Activated CD4-positive, alpha-beta T cell treated with anti-CD3 and anti-CD28 coated beads for 36 hours (primary cell): ENCODE data around the gene PNLIPRP3. TPM values are rescaled to one million over a fixed set of nuclear protein-coding genes. Genes with fewer than 3 reads are reported as not detected.

Experiments used
- ATAC-seq: fragments of 200-7000 bp; cut with Tn5 transposase; one replicate; pipeline ENCODE4 v1.10.0; 2021; ENCODE audit warnings: mild to moderate bottlenecking, moderate library complexity
- CTCF ChIA-PET: fragments of 350-600 bp; sonication (Branson Sonifier 250); formaldehyde crosslinking; loops from one replicate; lab custom pipeline; 2021; ENCODE audit warnings: antibody characterized with exemption; lab: Charles Lee
- POLR2A ChIA-PET: fragments of 350-600 bp; sonication (Branson Sonifier 250); formaldehyde crosslinking; loops from one replicate; lab custom pipeline; 2021; ENCODE audit warnings: antibody characterized with exemption, inconsistent platforms; lab: Charles Lee
- DNase-seq: peaks from one replicate; pipeline ENCODE4 v3.0.0-alpha.2; 2020
- H3K27ac Mint-ChIP-seq: one replicate; pipeline ENCODE4 v1.8.0; 2021; ENCODE audit warnings: mixed read lengths
- H3K27me3 Mint-ChIP-seq: one replicate; pipeline ENCODE4 v1.8.0; 2021; ENCODE audit warnings: mixed read lengths
- H3K36me3 Mint-ChIP-seq: one replicate; pipeline ENCODE4 v1.8.0; 2021; ENCODE audit warnings: low read depth, mixed read lengths
- H3K4me1 Mint-ChIP-seq: one replicate; pipeline ENCODE4 v1.8.0; 2021; ENCODE audit warnings: mixed read lengths
- H3K4me3 Mint-ChIP-seq: one replicate; pipeline ENCODE4 v1.8.0; 2021; ENCODE audit warnings: mild to moderate bottlenecking, moderate library complexity, mixed read lengths
- H3K9me3 Mint-ChIP-seq: one replicate; pipeline ENCODE4 v1.8.0; 2021; ENCODE audit warnings: low read depth, mixed read lengths
- intact Hi-C, 2 experiments: fragments of 100-400 bp; cut with DNase I in 1 of 2; cut with micrococcal nuclease in 1 of 2; formaldehyde crosslinking; loops; one replicate each; pipeline versions ENCODE4 v1.14.2 to v1.15.1; 2022 to 2024; cut with DNase I, micrococcal nuclease
- total RNA-seq, 2 experiments: library from RNA; stranded (reverse); gene quantifications; one replicate each; pipeline ENCODE4 v1.2.3, GENCODE V29; 2021

The PNLIPRP3 gene
- total RNA-seq, 2 experiments from 2014 or later: not detected

DNA sequence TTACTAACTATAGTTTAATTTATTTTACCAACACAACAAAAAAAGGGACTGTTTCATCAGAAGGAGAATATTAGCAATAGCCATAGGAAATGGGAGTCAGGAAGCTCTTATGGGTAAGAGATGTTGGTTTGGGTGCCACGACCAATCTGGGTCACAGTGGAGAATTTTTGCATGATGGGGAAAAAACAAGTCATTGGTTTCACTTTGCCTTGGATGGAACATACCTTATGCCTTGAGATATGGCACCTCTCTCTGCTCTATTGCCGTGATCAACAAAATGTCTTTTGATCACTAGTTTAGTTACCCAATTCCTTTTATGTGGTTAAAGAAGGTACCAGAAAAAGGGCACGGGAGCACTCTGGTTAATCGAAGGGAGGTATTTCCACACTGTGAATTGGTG is 48.2 kb downstream of the PNLIPRP3 start:
- H3K4me1 Mint-ChIP-seq: no peaks in the 10 kb centered on the region
- peaks cover 2% of the 10 kb centered on the region for H3K9me3 Mint-ChIP-seq
- H3K36me3 Mint-ChIP-seq: no peaks in the 10 kb centered on the region
- ATAC-seq (no peak), DNase-seq (no peak)
- intact Hi-C loops: no loop called here
- H3K4me3 Mint-ChIP-seq: no peak overlapping the region
- peaks cover 8% of the 10 kb centered on the region for H3K27me3 Mint-ChIP-seq
- ChIA-PET CTCF (interaction anchor here (0.6 kb wide), 1 partner anchor 670 kb away, joined by 4 read pairs; no protein-coding TSS in a partner anchor), POLR2A (no interaction called here)
- H3K27ac Mint-ChIP-seq: no peak overlapping the region

DNA sequence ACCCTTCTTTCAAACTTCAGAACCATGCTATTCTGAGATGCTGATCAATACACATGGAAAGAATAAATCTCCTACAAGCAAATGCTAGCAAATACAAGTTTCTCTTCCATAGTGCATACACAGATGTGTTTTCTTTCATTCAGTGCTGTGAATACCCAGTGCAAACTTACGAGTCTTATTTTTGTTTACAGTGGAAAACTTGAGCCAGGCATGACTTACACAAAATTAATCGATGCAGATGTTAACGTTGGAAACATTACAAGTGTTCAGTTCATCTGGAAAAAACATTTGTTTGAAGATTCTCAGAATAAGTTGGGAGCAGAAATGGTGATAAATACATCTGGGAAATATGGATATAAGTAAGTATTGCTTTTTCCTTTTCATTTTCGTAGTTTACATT is 48.8 kb downstream of the PNLIPRP3 start:
- ATAC-seq (no peak), DNase-seq (no peak)
- Mint-ChIP-seq H3K9me3 (peaks cover 2% of the 10 kb centered on the region), H3K36me3 (no peaks in the 10 kb centered on the region), H3K4me1 (no peaks in the 10 kb centered on the region), H3K27me3 (peaks cover 8% of the 10 kb centered on the region), H3K4me3 (no peak overlapping the region), H3K27ac (no peak overlapping the region)
- POLR2A ChIA-PET: no interaction called here
- intact Hi-C loops: no loop called here
- CTCF ChIA-PET: interaction anchor here (0.6 kb wide), 1 partner anchor 670 kb away, joined by 4 read pairs; no protein-coding TSS in a partner anchor

DNA sequence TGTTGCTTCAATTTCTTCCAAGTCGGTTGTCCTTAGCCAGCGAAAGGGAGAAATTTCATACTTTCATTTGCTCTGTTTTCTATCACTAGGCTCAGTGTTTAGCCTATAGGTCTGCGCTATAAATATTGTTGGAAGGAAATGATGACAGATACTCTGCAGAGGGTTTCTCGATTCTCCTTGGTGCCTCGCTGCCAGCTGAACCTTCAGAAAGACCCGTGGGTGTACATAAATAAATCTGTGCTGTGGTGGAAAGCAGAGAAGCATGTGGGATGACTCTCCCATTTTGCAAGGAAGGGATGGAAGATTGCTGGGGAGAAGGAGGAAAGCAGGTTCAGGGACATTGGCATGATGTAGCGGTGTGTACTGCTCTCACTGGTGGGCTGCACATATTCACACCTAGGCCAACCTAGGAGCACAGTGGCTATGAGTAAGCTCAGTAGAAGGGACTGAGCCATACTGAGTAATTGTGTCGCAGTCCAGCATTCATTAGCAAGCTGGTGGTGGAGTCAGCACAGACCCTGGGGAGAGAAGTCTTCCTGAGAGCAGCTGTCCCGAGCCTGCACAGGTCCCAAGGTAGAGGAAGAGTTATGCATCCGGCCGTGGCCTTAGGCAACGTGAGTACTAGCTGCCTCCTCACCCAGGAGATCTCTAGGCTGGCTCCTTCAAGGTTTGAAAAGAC is 50.5 kb downstream of the PNLIPRP3 start:
- intact Hi-C loops: no loop called here
- POLR2A ChIA-PET: no interaction called here
- Mint-ChIP-seq H3K4me1 (no peaks in the 10 kb centered on the region), H3K36me3 (no peaks in the 10 kb centered on the region), H3K27ac (no peak overlapping the region), H3K4me3 (no peak overlapping the region), H3K27me3 (peaks cover 5% of the 10 kb centered on the region), H3K9me3 (peaks cover 2% of the 10 kb centered on the region)
- DNase-seq (no peak), ATAC-seq (no peak)
- CTCF ChIA-PET: interaction anchor here (0.9 kb wide), 1 partner anchor 45 kb away, joined by 3 read pairs; no protein-coding TSS in a partner anchor

DNA sequence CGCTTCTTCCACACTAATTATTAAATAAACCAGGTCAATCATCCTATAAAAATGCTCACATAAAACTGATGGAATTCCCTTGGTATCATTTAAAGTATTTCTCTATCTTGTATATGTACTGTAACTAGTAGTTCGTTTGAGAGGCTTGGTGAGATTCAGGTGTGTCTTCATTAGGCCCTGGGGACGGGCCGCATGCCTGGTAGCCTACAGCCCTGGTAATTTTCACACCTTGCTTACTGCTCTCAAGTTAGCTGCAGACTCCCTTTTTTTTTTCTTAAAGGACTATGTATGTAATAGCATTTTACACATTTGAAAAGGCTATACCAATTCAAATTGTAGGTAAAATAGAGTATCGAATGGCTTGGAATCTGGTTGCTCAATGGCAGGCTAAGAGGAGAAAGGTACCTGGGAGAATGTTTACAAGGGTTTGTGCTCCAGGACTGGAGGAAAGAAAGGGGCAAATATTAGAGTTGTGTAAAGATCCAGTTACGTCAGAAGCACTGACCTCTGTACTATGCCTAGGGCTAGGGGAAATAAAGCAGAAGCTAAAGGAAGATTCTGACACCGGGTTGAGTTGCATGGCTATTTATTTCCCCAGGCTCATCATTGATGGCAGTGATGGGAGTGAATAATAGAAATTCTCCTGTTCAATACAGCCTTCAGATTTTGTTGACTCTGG is 59.3 kb downstream of the PNLIPRP3 start:
- peaks cover 16% of the 10 kb centered on the region for H3K27me3 Mint-ChIP-seq
- no peaks in the 10 kb centered on the region for H3K9me3 Mint-ChIP-seq
- no peaks in the 10 kb centered on the region for H3K36me3 Mint-ChIP-seq
- CTCF ChIA-PET: no interaction called here
- no peak for DNase-seq
- intact Hi-C loops: no loop called here
- H3K27ac Mint-ChIP-seq: no peak overlapping the region
- no peak for ATAC-seq
- H3K4me1 Mint-ChIP-seq: no peaks in the 10 kb centered on the region
- no peak overlapping the region for H3K4me3 Mint-ChIP-seq
- POLR2A ChIA-PET: no interaction called here

DNA sequence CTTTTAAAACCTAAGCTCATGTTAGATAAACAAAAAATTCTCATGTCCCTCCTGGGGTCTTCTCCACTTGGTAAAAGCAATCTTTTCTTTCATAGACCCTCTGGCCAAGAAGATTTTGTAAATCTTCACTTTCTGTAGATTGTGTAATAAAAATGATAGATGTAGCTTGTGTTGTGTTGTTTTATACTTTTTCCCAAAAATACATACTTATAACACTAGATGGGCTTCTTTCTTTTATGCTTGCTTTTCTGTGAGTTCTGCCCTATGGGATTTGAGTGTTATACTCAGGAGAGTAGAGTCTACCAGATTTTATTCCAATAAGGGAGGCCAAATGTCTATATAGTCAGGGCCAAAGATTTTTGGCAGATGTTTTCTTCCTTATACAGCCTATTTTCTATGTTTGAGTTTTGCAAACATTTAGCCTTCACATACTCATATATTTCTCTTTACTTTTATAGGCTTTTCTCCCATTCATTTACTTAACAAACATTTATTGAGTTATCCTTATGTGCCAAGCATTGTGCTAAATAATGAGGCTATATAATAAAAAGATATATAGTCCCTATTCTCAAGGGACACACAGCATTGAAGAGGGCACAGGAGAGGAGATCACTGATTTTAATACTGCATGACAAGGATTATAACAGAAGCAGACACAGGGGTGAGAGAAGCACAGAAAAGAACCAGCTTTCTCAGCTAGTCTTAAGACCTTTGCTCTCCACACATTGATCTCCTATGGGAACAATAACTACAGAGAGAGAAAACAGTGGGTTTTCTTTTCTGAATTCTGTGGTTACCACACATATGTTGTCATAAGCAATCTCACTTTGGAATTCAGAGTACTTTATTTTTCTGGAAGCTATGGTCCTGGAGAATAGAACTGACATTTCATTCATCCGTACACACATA is 60.1 kb downstream of the PNLIPRP3 start:
- CTCF ChIA-PET: no interaction called here
- H3K4me3 Mint-ChIP-seq: no peak overlapping the region
- no peaks in the 10 kb centered on the region for H3K36me3 Mint-ChIP-seq
- no peak overlapping the region for H3K27ac Mint-ChIP-seq
- POLR2A ChIA-PET: no interaction called here
- no peaks in the 10 kb centered on the region for H3K9me3 Mint-ChIP-seq
- H3K4me1 Mint-ChIP-seq: no peaks in the 10 kb centered on the region
- ATAC-seq: no peak
- no peak for DNase-seq
- intact Hi-C loops: no loop called here
- H3K27me3 Mint-ChIP-seq: peaks cover 16% of the 10 kb centered on the region

DNA sequence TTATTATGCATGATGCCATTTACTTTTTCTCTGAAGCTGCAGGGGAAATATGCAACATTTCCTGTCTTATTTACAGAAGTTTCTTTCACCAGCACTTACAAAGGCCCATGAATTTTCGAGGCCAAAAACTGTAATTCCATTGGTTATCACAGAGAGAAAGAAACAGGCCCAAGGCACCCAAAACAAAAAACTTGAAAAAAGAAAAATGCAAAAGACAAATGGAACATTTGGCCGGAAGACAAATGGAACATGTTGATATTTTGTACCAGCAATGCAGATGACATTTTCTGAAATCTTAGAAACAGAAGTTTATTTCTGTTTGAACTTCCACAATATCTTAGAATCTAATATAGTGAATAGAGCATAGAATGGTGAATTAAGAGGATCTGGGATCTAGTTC is 61.8 kb downstream of the PNLIPRP3 start:
- Mint-ChIP-seq H3K4me3 (no peak overlapping the region), H3K36me3 (no peaks in the 10 kb centered on the region), H3K27ac (no peak overlapping the region), H3K27me3 (peaks cover 11% of the 10 kb centered on the region), H3K4me1 (no peaks in the 10 kb centered on the region), H3K9me3 (no peaks in the 10 kb centered on the region)
- intact Hi-C loops: no loop called here
- DNase-seq: no peak
- POLR2A ChIA-PET: no interaction called here
- CTCF ChIA-PET: interaction anchor here (0.6 to 1.6 kb wide), 5 partner anchors 21 to 34 kb away, joined by 3 to 5 read pairs (median 3); no protein-coding TSS in a partner anchor
- no peak for ATAC-seq

DNA sequence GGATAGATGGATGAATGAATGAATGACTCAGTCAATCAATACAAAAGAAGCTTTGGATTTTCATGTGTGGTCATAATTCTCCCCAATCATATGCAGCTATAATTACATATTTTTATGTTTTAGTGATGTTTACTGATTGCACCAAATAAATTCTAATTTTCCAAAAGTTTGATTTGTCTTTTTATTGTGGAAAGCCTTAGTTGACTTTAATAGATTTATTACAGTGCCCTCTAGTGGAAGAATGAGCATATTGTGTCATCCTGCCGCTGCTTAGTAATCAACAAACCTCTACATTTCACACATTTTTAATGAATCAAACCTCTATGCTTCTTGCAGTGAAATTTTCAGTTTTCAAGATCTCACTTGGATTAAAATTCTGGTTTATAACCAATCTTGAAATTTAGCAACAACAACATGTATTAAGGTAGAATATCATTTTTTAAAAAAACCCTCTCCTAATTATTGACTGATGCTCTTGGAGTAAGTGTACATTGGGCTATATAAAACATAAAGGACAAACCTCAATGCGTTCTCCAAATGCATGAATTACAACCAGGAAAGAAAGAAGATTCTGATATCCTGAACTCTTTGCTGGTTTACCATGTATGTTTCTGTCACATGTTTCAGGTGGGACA is 62.5 kb downstream of the PNLIPRP3 start:
- ChIA-PET CTCF (interaction anchor here (0.7 to 1.6 kb wide), 5 partner anchors 20 to 31 kb away, joined by 3 to 5 read pairs (median 4); no protein-coding TSS in a partner anchor), POLR2A (no interaction called here)
- no peak overlapping the region for H3K4me3 Mint-ChIP-seq
- peaks cover 11% of the 10 kb centered on the region for H3K27me3 Mint-ChIP-seq
- intact Hi-C loops: loop anchor here in 1 of 2 experiments (1.0 kb wide), 1 partner anchor 46 kb away; no protein-coding TSS in a partner anchor
- ATAC-seq (no peak), DNase-seq (no peak)
- no peak overlapping the region for H3K27ac Mint-ChIP-seq
- no peaks in the 10 kb centered on the region for H3K9me3 Mint-ChIP-seq
- H3K36me3 Mint-ChIP-seq: no peaks in the 10 kb centered on the region
- no peaks in the 10 kb centered on the region for H3K4me1 Mint-ChIP-seq

DNA sequence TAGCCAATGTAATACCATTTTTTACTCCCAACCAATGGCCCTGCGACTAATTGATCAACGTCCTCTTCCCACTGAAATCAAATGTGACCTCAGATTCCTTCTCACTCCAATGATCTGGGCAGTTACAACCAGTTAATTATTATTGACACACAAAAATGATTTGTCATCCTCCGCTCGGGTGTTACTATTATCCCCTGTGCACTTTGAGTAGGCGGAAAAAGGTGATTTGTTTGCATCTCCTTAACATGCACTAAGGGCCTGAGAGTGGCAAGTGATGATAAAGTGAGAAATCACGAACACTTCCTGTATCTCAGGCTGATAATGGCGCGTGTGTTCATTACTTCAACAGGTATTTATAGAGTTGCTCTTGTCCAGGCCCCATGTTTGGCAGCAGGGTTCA is 77.1 kb downstream of the PNLIPRP3 start:
- DNase-seq (no peak), ATAC-seq (no peak)
- Mint-ChIP-seq H3K4me1 (no peaks in the 10 kb centered on the region), H3K4me3 (no peak overlapping the region), H3K9me3 (no peaks in the 10 kb centered on the region), H3K36me3 (no peaks in the 10 kb centered on the region), H3K27ac (no peak overlapping the region), H3K27me3 (no peaks in the 10 kb centered on the region)
- ChIA-PET CTCF (no interaction called here), POLR2A (no interaction called here)
- intact Hi-C loops: no loop called here

DNA sequence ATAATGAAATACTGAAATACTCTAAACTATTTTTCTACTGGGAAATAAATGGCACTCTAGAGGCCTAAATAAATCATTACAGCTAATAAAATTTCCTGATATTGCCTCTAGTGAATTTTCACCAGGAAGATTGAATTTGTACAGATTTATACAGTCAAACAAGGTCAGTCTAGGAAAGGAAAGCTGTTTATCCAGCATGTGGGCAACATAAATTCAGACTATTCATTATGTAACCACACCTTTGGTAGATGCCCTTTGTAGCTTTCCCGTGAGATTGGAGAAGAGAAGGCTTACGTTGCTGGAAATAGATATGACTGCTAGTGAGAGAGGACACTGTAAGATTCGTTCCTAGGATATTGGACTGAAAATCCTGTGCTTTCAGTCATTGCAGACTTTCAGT is 82.9 kb downstream of the PNLIPRP3 start:
- POLR2A ChIA-PET: no interaction called here

DNA sequence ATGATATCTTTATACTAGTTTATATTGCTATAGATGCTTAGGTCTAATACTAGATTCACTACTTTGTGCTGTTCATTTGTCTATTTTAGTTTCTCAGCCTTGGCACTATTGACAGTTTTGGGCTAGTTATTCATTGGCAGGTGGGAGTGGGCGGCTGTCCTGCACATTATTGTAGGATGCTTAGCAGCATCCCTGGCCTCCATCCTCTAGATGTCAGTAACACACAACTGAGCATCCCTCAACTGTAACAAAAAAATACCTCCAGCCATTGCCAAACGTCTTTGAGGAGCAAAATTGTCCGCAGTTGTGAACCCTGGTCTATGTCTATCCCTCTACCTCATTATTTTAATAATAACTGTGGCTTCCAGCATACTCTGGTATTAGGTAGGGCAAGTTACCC is 83.7 kb downstream of the PNLIPRP3 start:
- ATAC-seq (no peak), DNase-seq (no peak)
- Mint-ChIP-seq H3K27ac (no peak overlapping the region), H3K9me3 (no peaks in the 10 kb centered on the region), H3K4me3 (no peak overlapping the region), H3K4me1 (no peaks in the 10 kb centered on the region), H3K36me3 (no peaks in the 10 kb centered on the region), H3K27me3 (peaks cover 4% of the 10 kb centered on the region)
- CTCF ChIA-PET: no interaction called here
- intact Hi-C loops: no loop called here
- POLR2A ChIA-PET: no interaction called here

More for the DNA sequence above, 82.9 kb downstream of the PNLIPRP3 start:
- Mint-ChIP-seq H3K27ac (no peak overlapping the region), H3K27me3 (peaks cover 4% of the 10 kb centered on the region), H3K4me3 (no peak overlapping the region), H3K36me3 (no peaks in the 10 kb centered on the region), H3K9me3 (no peaks in the 10 kb centered on the region), H3K4me1 (no peaks in the 10 kb centered on the region)
- DNase-seq: no peak
- intact Hi-C loops: no loop called here
- ATAC-seq: no peak
- CTCF ChIA-PET: interaction anchor here (0.7 to 1.2 kb wide), 4 partner anchors 11 to 21 kb away, joined by 3 to 7 read pairs (median 4); no protein-coding TSS in a partner anchor
